HG03457 (cell line): ENCODE measurements around the gene PDE1A.
"Not testable (repeated sequence)": the region's sequence is repeated elsewhere in the genome, so short reads cannot be mapped to it uniquely, and the experiment has no call there.

Source experiments
- ATAC-seq: cut with Tn5 transposase; IDR thresholded peaks from one replicate; pipeline ENCODE4 v1.9.1; 2021; ENCODE audit warnings: moderate number of reproducible peaks; ENCODE audit not compliant: unreplicated experiment

PDE1A gene

GRCh38 chr2:182412858-182413257 is 14.0 kb downstream of the PDE1A start:
- no peak for ATAC-seq

- ATAC-seq: no peak
Measured at GRCh38 chr2:182410120-182410519, 16.7 kb downstream of the PDE1A start.

- ATAC-seq: no peak
Measured at GRCh38 chr2:182406221-182406620, 20.6 kb downstream of the PDE1A start.

GRCh38 chr2:182404975-182405561 is 21.8 kb downstream of the PDE1A start:
- ATAC-seq: no peak

- ATAC-seq: no peak
Measured at GRCh38 chr2:182404092-182404491, 22.7 kb downstream of the PDE1A start.

GRCh38 chr2:182393270-182393760 is 33.5 kb downstream of the PDE1A start:
- ATAC-seq: no peak

GRCh38 chr2:182391443-182391842 is 35.4 kb downstream of the PDE1A start:
- ATAC-seq: no peak

GRCh38 chr2:182386267-182386880 is 40.5 kb downstream of the PDE1A start:
- ATAC-seq: not testable (repeated sequence)

- ATAC-seq: no peak
Measured at GRCh38 chr2:182384860-182385259, 42.0 kb downstream of the PDE1A start.

GRCh38 chr2:182381225-182381624 is 45.6 kb downstream of the PDE1A start:
- no peak for ATAC-seq

- ATAC-seq: no peak
Measured at GRCh38 chr2:182379241-182379640, 47.6 kb downstream of the PDE1A start.

- ATAC-seq: no peak
Measured at GRCh38 chr2:182378759-182379158, 48.1 kb downstream of the PDE1A start.

GRCh38 chr2:182377467-182377866 is 49.4 kb downstream of the PDE1A start:
- ATAC-seq: no peak

- no peak for ATAC-seq
Measured at GRCh38 chr2:182375862-182376261, 51.0 kb downstream of the PDE1A start.

- no peak for ATAC-seq
Measured at GRCh38 chr2:182372661-182373060, 54.2 kb downstream of the PDE1A start.

GRCh38 chr2:182368996-182369395 is 57.8 kb downstream of the PDE1A start:
- no peak for ATAC-seq

GRCh38 chr2:182368446-182368845 is 58.4 kb downstream of the PDE1A start:
- ATAC-seq: no peak

- no peak for ATAC-seq
Measured at GRCh38 chr2:182367401-182367800, 59.4 kb downstream of the PDE1A start.

GRCh38 chr2:182366628-182367027 is 60.2 kb downstream of the PDE1A start:
- ATAC-seq: no peak

GRCh38 chr2:182365855-182366254 is 61.0 kb downstream of the PDE1A start:
- ATAC-seq: no peak

- ATAC-seq: no peak
Measured at GRCh38 chr2:182361477-182361876, 65.4 kb downstream of the PDE1A start.

GRCh38 chr2:182360663-182361260 is 66.1 kb downstream of the PDE1A start:
- no peak for ATAC-seq
